Measurements from ENCODE around the gene XPO6. TPM values are rescaled to one million over a fixed set of nuclear protein-coding genes. Genes with fewer than 3 reads are reported as not detected.

Gene XPO6
- total RNA-seq, 1 experiment from 2014 or later = 124 TPM

- no peaks in the 10 kb centered on the region for H3K9me3 ChIP-seq (ENCODE audit: control insufficient read depth, low read depth, low read length)
- no peak overlapping the region for H3K23ac ChIP-seq (ENCODE audit: insufficient read length, low read depth, low read length)
- TF ChIP-seq, protein P1, sequence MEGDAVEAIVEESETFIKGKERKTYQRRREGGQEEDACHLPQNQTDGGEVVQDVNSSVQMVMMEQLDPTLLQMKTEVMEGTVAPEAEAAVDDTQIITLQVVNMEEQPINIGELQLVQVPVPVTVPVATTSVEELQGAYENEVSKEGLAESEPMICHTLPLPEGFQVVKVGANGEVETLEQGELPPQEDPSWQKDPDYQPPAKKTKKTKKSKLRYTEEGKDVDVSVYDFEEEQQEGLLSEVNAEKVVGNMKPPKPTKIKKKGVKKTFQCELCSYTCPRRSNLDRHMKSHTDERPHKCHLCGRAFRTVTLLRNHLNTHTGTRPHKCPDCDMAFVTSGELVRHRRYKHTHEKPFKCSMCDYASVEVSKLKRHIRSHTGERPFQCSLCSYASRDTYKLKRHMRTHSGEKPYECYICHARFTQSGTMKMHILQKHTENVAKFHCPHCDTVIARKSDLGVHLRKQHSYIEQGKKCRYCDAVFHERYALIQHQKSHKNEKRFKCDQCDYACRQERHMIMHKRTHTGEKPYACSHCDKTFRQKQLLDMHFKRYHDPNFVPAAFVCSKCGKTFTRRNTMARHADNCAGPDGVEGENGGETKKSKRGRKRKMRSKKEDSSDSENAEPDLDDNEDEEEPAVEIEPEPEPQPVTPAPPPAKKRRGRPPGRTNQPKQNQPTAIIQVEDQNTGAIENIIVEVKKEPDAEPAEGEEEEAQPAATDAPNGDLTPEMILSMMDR (conservative IDR thresholded peaks at IDR 0.05) = no peak
- Mint-ChIP-seq H3K27ac (peak overlapping the region in 2 of 3 experiments; percentile 14 to 52; a peak in 1 of 7 replicates), H3K36me3 (ENCODE audit: insufficient read depth in 1 of 3, low read depth in 3 of 3) (peaks cover 24 to 68% (median 56%) of the 10 kb centered on the region in 3 experiments; a peak in 6 of 7 replicates), H3K9me3 (no peaks in the 10 kb centered on the region), H3K4me3 (no peak overlapping the region), H3K4me1 (no peaks in the 10 kb centered on the region; a peak in 2 of 4 replicates), H3K27me3 (ENCODE audit: low read depth) (no peaks in the 10 kb centered on the region)
- no peak overlapping the region for H2BK120ac ChIP-seq (ENCODE audit: low read depth, low read length, poor library complexity, severe bottlenecking)
- H3K56ac ChIP-seq (ENCODE audit: insufficient read length, low read depth, low read length) = no peak overlapping the region
- H2AK5ac ChIP-seq (ENCODE audit: insufficient read length, low read length) = no peak overlapping the region
- H4K91ac ChIP-seq (ENCODE audit: insufficient read length, low read depth, low read length) = no peak overlapping the region
- H2BK15ac ChIP-seq (ENCODE audit: low read depth, low read length) = no peak overlapping the region
- no peaks in the 10 kb centered on the region for H3K79me2 ChIP-seq (ENCODE audit: insufficient read depth, low read length)
- no peaks in the 10 kb centered on the region for H3K27me3 ChIP-seq (ENCODE audit: insufficient read depth, low read length)
- no peaks in the 10 kb centered on the region; the same call in 1 of the 2 replicates for H3K4me1 ChIP-seq (ENCODE audit: insufficient read depth, low read length)
- DNase-seq = no peak
- H3K79me1 ChIP-seq (ENCODE audit: insufficient read depth, low read depth, low read length, poor library complexity, severe bottlenecking) = no peaks in the 10 kb centered on the region
- no peak overlapping the region for H3T11ph ChIP-seq (ENCODE audit: low read length)
- H3K4ac ChIP-seq (ENCODE audit: low read depth, low read length) = no peak overlapping the region
- H4K5ac ChIP-seq (ENCODE audit: insufficient read length, low read depth, low read length) = no peak overlapping the region
- H2AFZ ChIP-seq (ENCODE audit: low read length) = no peak overlapping the region
- no peak overlapping the region for H4K8ac ChIP-seq (replicated peaks; ENCODE audit: insufficient read length, low read depth, low read length)
- H3K14ac ChIP-seq (ENCODE audit: insufficient read depth, low read length) = no peak overlapping the region; the same call in 1 of the 2 replicates
- no peak overlapping the region for H2BK12ac ChIP-seq (ENCODE audit: insufficient read length, low read depth, low read length)
- no peak overlapping the region for H3K4me2 ChIP-seq (ENCODE audit: insufficient read depth, insufficient read length, low read length)
- H2BK20ac ChIP-seq (ENCODE audit: low read depth, low read length, poor library complexity, severe bottlenecking) = no peak overlapping the region
- no peaks in the 10 kb centered on the region for H4K20me1 ChIP-seq (ENCODE audit: control insufficient read depth, insufficient read depth, insufficient read length)
- no peaks in the 10 kb centered on the region for H3K23me2 ChIP-seq (ENCODE audit: insufficient read length, low read depth, low read length, poor library complexity, severe bottlenecking)
- no peak overlapping the region for H3K18ac ChIP-seq (ENCODE audit: insufficient read length, low read depth, low read length)
- H3K9ac ChIP-seq (ENCODE audit: extremely low read depth, insufficient read length, low read length) = no peak overlapping the region
- H3K27ac ChIP-seq (ENCODE audit: insufficient read length, low read depth, low read length) = no peak overlapping the region
- no peak overlapping the region for H2BK5ac ChIP-seq (ENCODE audit: insufficient read length, low read length)
- no CpG with 5 or more reads among the region's 6 CpGs for WGBS (ENCODE audit: extremely low coverage, insufficient read length, low lambda C conversion rate)
Observed at GRCh38 chr16:28136751-28137434, 74.9 kb downstream of the XPO6 start.

Data from H9 (cell line).